K562 (cell line): ENCODE measurements around the gene ZC3H10. TPM values are rescaled to one million over a fixed set of nuclear protein-coding genes. Genes with fewer than 3 reads are reported as not detected.

Experiments
- ATAC-seq: fragments of 200-7000 bp; cut with Tn5 transposase; 3 replicates; pipeline ENCODE4 v1.9.1; 2020; ENCODE audit warnings: moderate library complexity
- BruUV-seq: library from RNA; stranded (reverse); fragments of 400-500 nt; replicated peaks from 2 replicates; lab custom pipeline; 2021; lab: Mats Ljungman, UMichigan
- CTCF ChIA-PET: fragments of 300-600 bp; formaldehyde crosslinking; extraction: SDS; loops from one replicate; lab custom pipeline; 2021; ENCODE audit warnings: low intra/inter-chr PET ratio; lab: Yijun Ruan, JAX
- POLR2A ChIA-PET: fragments of 300-600, 350-650 bp; sonication (Branson Sonifier 250); formaldehyde crosslinking; extraction: SDS; loops from one replicate; lab custom pipeline; 2021; ENCODE audit warnings: antibody characterized with exemption, inconsistent platforms; lab: Yijun Ruan, JAX
- DNase-seq, 4 experiments: peaks; one replicate each; pipeline versions ENCODE4 v3.0.0 to v3.0.0-alpha.2; 2011 to 2018; ENCODE audit warnings: low spot score in 3 of 4, mixed read lengths in 3 of 4; ENCODE audit errors: extremely low read depth in 1 of 4
- FAIRE-seq: peaks from 2 replicates; lab custom pipeline; 2011; peaks lifted over from hg19 to GRCh38; lab: Jason Lieb, UNC
- H2AFZ ChIP-seq: 2 replicates; pipeline ENCODE4 v1.6.0; 2011; ENCODE audit warnings: low read depth, low read length, control low read depth, inconsistent platforms
- H3K27ac ChIP-seq: fragments of 200-600 bp; 3 replicates; pipeline ENCODE4 v1.8.0; 2011; ENCODE audit warnings: low read depth, mild to moderate bottlenecking, control low read depth, inconsistent platforms, low read length, moderate library complexity, mixed read lengths; ENCODE audit errors: extremely low read depth
- H3K27me3 ChIP-seq, 2 experiments: fragments of 300-600 bp in 1 of 2; 2 replicates in 1 of 2; 3 replicates in 1 of 2; pipeline versions ENCODE4 v1.6.0 to v1.8.0; 2011; ENCODE audit warnings: inconsistent platforms in 2 of 2, low read length in 2 of 2, mild to moderate bottlenecking in 1 of 2, mixed read lengths in 1 of 2, moderate library complexity in 1 of 2; ENCODE audit not compliant: control insufficient read depth in 2 of 2, insufficient read depth in 2 of 2
- H3K36me3 ChIP-seq: fragments of 300-600 bp; 3 replicates; pipeline ENCODE4 v1.8.0; 2011; ENCODE audit warnings: mild to moderate bottlenecking, low read length, inconsistent platforms; ENCODE audit not compliant: control insufficient read depth, insufficient read depth
- H3K4me1 ChIP-seq, 2 experiments: fragments of 200-600 bp in 1 of 2; replicated peaks in 1 of 2; 2 replicates in 1 of 2; 3 replicates in 1 of 2; pipeline versions ENCODE4 v1.5.1 to v1.8.0; 2011; ENCODE audit warnings: inconsistent platforms in 2 of 2, low read length in 2 of 2, mild to moderate bottlenecking in 1 of 2, mixed read lengths in 1 of 2, moderate library complexity in 1 of 2; ENCODE audit not compliant: control insufficient read depth in 2 of 2, insufficient read depth in 2 of 2
- H3K4me2 ChIP-seq: 2 replicates; pipeline ENCODE4 v1.6.1; 2011; ENCODE audit warnings: low read length, control low read depth, inconsistent platforms, mixed read lengths; ENCODE audit not compliant: insufficient read depth
- H3K4me3 ChIP-seq: fragments of 200-600 bp; sonication (generic), shearing (Covaris generic); 2 replicates; pipeline ENCODE4 v1.5.1; 2016; ENCODE audit warnings: control low read depth, inconsistent platforms
- H3K79me2 ChIP-seq: fragments of 200-600 bp; 3 replicates; pipeline ENCODE4 v1.8.0; 2011; ENCODE audit warnings: low read length, inconsistent platforms; ENCODE audit not compliant: control insufficient read depth, insufficient read depth
- H3K9ac ChIP-seq, 2 experiments: 2 replicates each; pipeline versions ENCODE4 v1.6.0 to v1.6.1; 2011; ENCODE audit warnings: low read depth in 2 of 2, low read length in 2 of 2, control low read depth in 1 of 2, inconsistent platforms in 1 of 2, mild to moderate bottlenecking in 1 of 2, mixed read lengths in 1 of 2; ENCODE audit not compliant: insufficient read depth in 1 of 2
- H3K9me1 ChIP-seq: one replicate; pipeline ENCODE4 v1.6.0; 2011; ENCODE audit warnings: inconsistent platforms, mild to moderate bottlenecking, low read length, moderate library complexity; ENCODE audit not compliant: control insufficient read depth, insufficient read depth
- H3K9me3 ChIP-seq: replicated peaks from 2 replicates; pipeline ENCODE4 v1.5.1; 2011; ENCODE audit warnings: low read depth, low read length, inconsistent platforms; ENCODE audit not compliant: control insufficient read depth, insufficient read depth
- H4K20me1 ChIP-seq: replicated peaks from 2 replicates; pipeline ENCODE4 v1.6.1; 2011; ENCODE audit warnings: low read length, inconsistent platforms, mixed read lengths; ENCODE audit not compliant: control insufficient read depth, insufficient read depth
- CEBPB ChIP-seq: fragments of 450-650 bp; IDR thresholded peaks from 2 replicates; pipeline ENCODE4 v1.6.1; 2016; ENCODE audit warnings: missing genetic modification characterization, missing compliant biosample characterization
- DNMT1 ChIP-seq: fragments of 450-650 bp; IDR thresholded peaks from 2 replicates; pipeline ENCODE4 v1.6.1; 2016; ENCODE audit warnings: antibody characterized with exemption, mild to moderate bottlenecking
- ELK1 ChIP-seq: sonication (generic); formaldehyde crosslinking; IDR thresholded peaks from 2 replicates; pipeline ENCODE4 v1.8.1; 2022; ENCODE audit warnings: missing genetic modification reagents
- MLX ChIP-seq, 2 experiments: fragments of 450-650 bp in 1 of 2; sonication (generic) in 1 of 2; formaldehyde crosslinking; conservative IDR thresholded peaks; 2 replicates each; pipeline versions ENCODE4 v1.4.0 to v1.8.1; 2020 to 2022; ENCODE audit warnings: mild to moderate bottlenecking in 1 of 2, missing genetic modification reagents in 1 of 2
- NKRF ChIP-seq: fragments of 450-650 bp; IDR thresholded peaks from 2 replicates; pipeline ENCODE4 v1.6.1; 2016; ENCODE audit warnings: borderline replicate concordance
- PML ChIP-seq: IDR thresholded peaks from 2 replicates; pipeline ENCODE4 v1.6.1; 2012; ENCODE audit warnings: low read length, inconsistent platforms
- POLR2B ChIP-seq: fragments of 450-650 bp; IDR thresholded peaks from 2 replicates; pipeline ENCODE4 v1.6.1; 2018; ENCODE audit warnings: low read depth; ENCODE audit not compliant: partially characterized antibody
- SMAD1 ChIP-seq: fragments of 150-350 bp; IDR thresholded peaks from 2 replicates; pipeline ENCODE4 v1.6.1; 2014; ENCODE audit warnings: low read length, low read depth; ENCODE audit not compliant: partially characterized antibody
- THAP7 ChIP-seq: fragments of 250-450 bp; sonication (Bioruptor Pico); IDR thresholded peaks from 2 replicates; pipeline ENCODE4 v1.5.0; 2021
- TRIM24 ChIP-seq, 2 experiments: fragments of 450-650 bp; IDR thresholded peaks; 2 replicates each; pipeline ENCODE4 v1.6.1; 2016
- ZNF561 ChIP-seq: fragments of 450-650 bp; formaldehyde crosslinking; conservative IDR thresholded peaks from 2 replicates; pipeline ENCODE4 v1.4.0; 2020; ENCODE audit warnings: mild to moderate bottlenecking, moderate library complexity
- WGBS: fragments of 100-300 bp; shearing (Covaris generic); methylation state at CpG from one replicate; pipeline ENCODE4 v1.1.6; 2016; ENCODE audit warnings: low coverage, mixed read lengths; ENCODE audit not compliant: insufficient coverage; ENCODE audit errors: missing lambda C conversion rate; 5-methylcytosine and 5-hydroxymethylcytosine counted together
- in situ Hi-C: fragments of 300-500 bp; cut with MboI; formaldehyde crosslinking; loops from 4 replicates; pipeline ENCODE4 v1.15.0; 2018; ENCODE audit warnings: inconsistent platforms, mixed read lengths
- intact Hi-C: fragments of 100-400 bp; cut with micrococcal nuclease; formaldehyde crosslinking; loops from 2 replicates; pipeline ENCODE4 v1.14.2; 2022
- polyA plus RNA-seq, 8 experiments: library from polyadenylated mRNA; depleted of rRNA in 4 of 8; stranded (reverse) in 5 of 8; unstranded in 3 of 8; fragments of >200 nt; fragmentation: Nextera tagmentation in 2 of 8; fragmentation: Illumina TruSeq in 1 of 8; extraction: Ambion mirVana in 2 of 8; extraction: Trizol in 1 of 8; gene quantifications; 2 replicates each; pipeline versions ENCODE4 v1.2.1 to v1.2.3, GENCODE V29; 2011 to 2014; ENCODE audit warnings: inconsistent platforms in 1 of 8, missing spikeins in 1 of 8
- total RNA-seq, 7 experiments: library from RNA; depleted of rRNA in 6 of 7; stranded (reverse); fragments of >200 nt in 6 of 7; fragmentation: Illumina TruSeq in 2 of 7; extraction: Trizol in 2 of 7; gene quantifications; 2 replicates each; pipeline versions ENCODE4 v1.2.1 to v1.2.3, GENCODE V29; 2011 to 2021; ENCODE audit warnings: low replicate concordance in 1 of 7
- TF ChIP-seq, protein P1 (sequence below): IDR thresholded peaks from 2 replicates; pipeline ENCODE4 v1.6.1; 2011; ENCODE audit not compliant: insufficient read length; ENCODE audit errors: extremely low read depth
- TF ChIP-seq, protein P2 (sequence below): fragments of 250-450 bp; sonication (Bioruptor Pico); IDR thresholded peaks from 2 replicates; pipeline ENCODE4 v1.8.0; 2022; ENCODE audit warnings: inconsistent platforms, mild to moderate bottlenecking, moderate library complexity, borderline replicate concordance

Gene ZC3H10
- total and polyA plus RNA-seq, 9 of the 15 experiments (the other 6 are each of a cell fraction or from before 2014, with no cell fraction given) = 0.31 to 4.1 (median 1.6) TPM

- FAIRE-seq = no peak
- H3K9ac ChIP-seq = peak overlapping the region; percentile 67 to 98; a peak in 3 of 4 replicates
- no peaks in the 10 kb centered on the region for H3K9me3 ChIP-seq
- no peak for ATAC-seq
- peak overlapping the region; percentile 80 for H3K4me2 ChIP-seq
- H4K20me1 ChIP-seq = peaks cover 34% of the 10 kb centered on the region; the same call in 1 of the 2 replicates
- peak overlapping the region; percentile 98; the same call in 2 of the 3 replicates for H3K27ac ChIP-seq
- H3K36me3 ChIP-seq = peaks cover 72% of the 10 kb centered on the region
- 76% methylated on average over 7 of the region's 7 CpGs for WGBS
- no peak overlapping the region for H2AFZ ChIP-seq
- DNase-seq = no peak
- intact Hi-C loops (no loop called here), in situ Hi-C loops (no loop called here)
- H3K27me3 ChIP-seq = no peaks in the 10 kb centered on the region
- peaks cover 25 to 34% of the 10 kb centered on the region in 2 experiments; a peak in 4 of 5 replicates for H3K4me1 ChIP-seq
- CTCF ChIA-PET = no interaction called here
- BruUV-seq = no TSS peak
- H3K4me3 ChIP-seq = peak overlapping the region; percentile 90; the same call in 1 of the 2 replicates
- POLR2A ChIA-PET = interaction anchor here (0.6 to 8.9 kb wide), 17 partner anchors 9 to 460 kb away, joined by 3 to 124 read pairs (median 7); partner anchors contain the start of genes ESYT1, MYL6B, RNF41 and RPL41
- peaks cover 40% of the 10 kb centered on the region for H3K79me2 ChIP-seq
- H3K9me1 ChIP-seq = peaks cover 3% of the 10 kb centered on the region
- TF ChIP-seq DNMT1 = no peak
- TF ChIP-seq NKRF = no peak
- no peak for TF ChIP-seq ELK1 (CRISPR knock-in tag)
- TF ChIP-seq POLR2B = no peak
- TF ChIP-seq ZNF561 = no peak
- TF ChIP-seq THAP7 (CRISPR knock-in tag) = no peak
- TF ChIP-seq MLX (CRISPR knock-in tag; conservative IDR thresholded peaks at IDR 0.05) = no peak
- TF ChIP-seq, protein P1, sequence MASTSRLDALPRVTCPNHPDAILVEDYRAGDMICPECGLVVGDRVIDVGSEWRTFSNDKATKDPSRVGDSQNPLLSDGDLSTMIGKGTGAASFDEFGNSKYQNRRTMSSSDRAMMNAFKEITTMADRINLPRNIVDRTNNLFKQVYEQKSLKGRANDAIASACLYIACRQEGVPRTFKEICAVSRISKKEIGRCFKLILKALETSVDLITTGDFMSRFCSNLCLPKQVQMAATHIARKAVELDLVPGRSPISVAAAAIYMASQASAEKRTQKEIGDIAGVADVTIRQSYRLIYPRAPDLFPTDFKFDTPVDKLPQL = no peak
- no peak for TF ChIP-seq CEBPB (tag)
- no peak; the same call in 1 of the 2 replicates for TF ChIP-seq PML
- TF ChIP-seq SMAD1 = no peak
- TF ChIP-seq TRIM24 (IDR thresholded peaks at IDR 0.05) = no peak
- TF ChIP-seq, protein P2, sequence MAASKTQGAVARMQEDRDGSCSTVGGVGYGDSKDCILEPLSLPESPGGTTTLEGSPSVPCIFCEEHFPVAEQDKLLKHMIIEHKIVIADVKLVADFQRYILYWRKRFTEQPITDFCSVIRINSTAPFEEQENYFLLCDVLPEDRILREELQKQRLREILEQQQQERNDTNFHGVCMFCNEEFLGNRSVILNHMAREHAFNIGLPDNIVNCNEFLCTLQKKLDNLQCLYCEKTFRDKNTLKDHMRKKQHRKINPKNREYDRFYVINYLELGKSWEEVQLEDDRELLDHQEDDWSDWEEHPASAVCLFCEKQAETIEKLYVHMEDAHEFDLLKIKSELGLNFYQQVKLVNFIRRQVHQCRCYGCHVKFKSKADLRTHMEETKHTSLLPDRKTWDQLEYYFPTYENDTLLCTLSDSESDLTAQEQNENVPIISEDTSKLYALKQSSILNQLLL (CRISPR knock-in tag) = no peak
These were observed 42.2 kb downstream of the ZC3H10 start for GRCh38 chr12:56160193-56160763.
